ENCODE data around the gene HCFC1R1. TPM values are rescaled to one million over a fixed set of nuclear protein-coding genes. Genes with fewer than 3 reads are reported as not detected.

The HCFC1R1 gene
- polyA plus RNA-seq, 1 of the 3 experiments (the other 2 are of a cell fraction): 54.9 TPM

DNA sequence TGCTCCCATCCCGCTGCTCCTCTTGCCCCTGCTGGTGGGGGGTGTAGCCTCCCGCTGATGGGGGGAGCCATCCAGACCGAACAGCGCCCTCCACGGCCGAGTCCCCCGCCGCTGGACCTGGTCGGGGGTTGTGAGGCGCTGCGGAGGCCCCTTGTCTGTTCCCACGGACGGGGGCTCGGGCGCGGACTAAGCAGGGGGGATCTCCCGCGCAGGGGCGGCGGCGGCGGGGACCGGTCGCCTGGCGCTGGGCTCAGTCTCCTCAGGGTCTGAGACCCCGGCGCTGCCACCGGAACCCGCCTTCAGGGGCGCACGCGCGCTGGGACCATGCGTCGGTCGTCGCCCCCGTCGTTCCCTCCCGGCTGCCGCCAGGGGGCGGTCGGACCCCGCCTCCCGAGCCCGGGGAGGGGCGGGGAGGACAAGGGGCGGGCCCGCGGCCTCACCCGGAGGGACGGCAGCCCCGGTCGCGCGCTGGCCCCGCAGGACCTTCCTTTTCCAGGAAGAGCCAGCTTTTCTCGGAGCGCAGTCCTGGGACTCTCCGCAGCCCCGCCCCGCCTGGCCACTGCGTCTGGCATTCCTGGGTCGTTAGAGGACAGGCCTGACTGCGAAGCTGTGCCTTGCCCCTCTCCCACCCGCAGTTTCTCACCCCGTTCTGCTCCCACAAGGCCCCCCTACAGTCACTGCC, 35.4 kb upstream of the HCFC1R1 start:
- ChIA-PET CTCF (interaction anchor here (0.6 to 4.1 kb wide), 50 partner anchors 8 to 145 kb away, joined by 3 to 63 read pairs (median 6); partner anchors contain the start of genes CLDN6, HCFC1R1, MMP25 and OR1F1), POLR2A (interaction anchor here (0.5 to 2.0 kb wide), 4 partner anchors 11 to 840 kb away, joined by 3 to 6 read pairs (median 4); no protein-coding TSS in a partner anchor)
- Histone ChIP-seq H2AFZ (ENCODE audit: low read depth) (peak overlapping the region; percentile 95), H3K36me3 (replicated peaks in 1 of 2; ENCODE audit: control insufficient read depth in 1 of 2, insufficient read depth in 2 of 2, low read length in 1 of 2) (no peaks in the 10 kb centered on the region), H3K9me3 (no peaks in the 10 kb centered on the region), H3K4me2 (peak overlapping the region; percentile 99), H3K4me3 (ENCODE audit: low read depth in 2 of 2, low read length in 1 of 2) (peak overlapping the region; percentile 70 to 87), H3K4me1 (ENCODE audit: control insufficient read depth in 1 of 2, insufficient read depth in 2 of 2, low read depth in 1 of 2, low read length in 1 of 2) (peaks cover 0 to 12% of the 10 kb centered on the region in 2 experiments; a peak in 1 of 4 replicates), H3K27me3 (ENCODE audit: insufficient read depth) (no peaks in the 10 kb centered on the region), H4K20me1 (ENCODE audit: insufficient read depth) (no peaks in the 10 kb centered on the region), H3K27ac (ENCODE audit: low read depth in 2 of 2, low read length in 1 of 2) (peak overlapping the region; percentile 53 to 72), H3K9me2 (no peaks in the 10 kb centered on the region), H3K9ac (peak overlapping the region; percentile 84), H3K79me2 (ENCODE audit: insufficient read depth) (no peaks in the 10 kb centered on the region), H3F3A (replicated peaks; ENCODE audit: insufficient read depth) (no peaks in the 10 kb centered on the region)
- TF ChIP-seq SIN3A (IDR thresholded peaks at IDR 0.05; ENCODE audit: borderline replicate concordance, low read depth, low read length): peak; percentile 64; the same call in 1 of the 2 replicates
- peak; percentile 73 for TF ChIP-seq NRF1 (IDR thresholded peaks at IDR 0.05; ENCODE audit: low read depth, low read length)
- TF ChIP-seq TAF1 (IDR thresholded peaks at IDR 0.05; ENCODE audit: borderline replicate concordance, low read depth, low read length): peak; percentile 50; the same call in 1 of the 2 replicates
- TF ChIP-seq, protein P1, sequence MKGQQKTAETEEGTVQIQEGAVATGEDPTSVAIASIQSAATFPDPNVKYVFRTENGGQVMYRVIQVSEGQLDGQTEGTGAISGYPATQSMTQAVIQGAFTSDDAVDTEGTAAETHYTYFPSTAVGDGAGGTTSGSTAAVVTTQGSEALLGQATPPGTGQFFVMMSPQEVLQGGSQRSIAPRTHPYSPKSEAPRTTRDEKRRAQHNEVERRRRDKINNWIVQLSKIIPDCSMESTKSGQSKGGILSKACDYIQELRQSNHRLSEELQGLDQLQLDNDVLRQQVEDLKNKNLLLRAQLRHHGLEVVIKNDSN (IDR thresholded peaks at IDR 0.05; ENCODE audit: borderline replicate concordance, low read depth): no peak
- TF ChIP-seq, protein P2, sequence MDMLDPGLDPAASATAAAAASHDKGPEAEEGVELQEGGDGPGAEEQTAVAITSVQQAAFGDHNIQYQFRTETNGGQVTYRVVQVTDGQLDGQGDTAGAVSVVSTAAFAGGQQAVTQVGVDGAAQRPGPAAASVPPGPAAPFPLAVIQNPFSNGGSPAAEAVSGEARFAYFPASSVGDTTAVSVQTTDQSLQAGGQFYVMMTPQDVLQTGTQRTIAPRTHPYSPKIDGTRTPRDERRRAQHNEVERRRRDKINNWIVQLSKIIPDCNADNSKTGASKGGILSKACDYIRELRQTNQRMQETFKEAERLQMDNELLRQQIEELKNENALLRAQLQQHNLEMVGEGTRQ (IDR thresholded peaks at IDR 0.05; ENCODE audit: borderline replicate concordance, low read depth, low read length): no peak
- TF ChIP-seq, protein P3, sequence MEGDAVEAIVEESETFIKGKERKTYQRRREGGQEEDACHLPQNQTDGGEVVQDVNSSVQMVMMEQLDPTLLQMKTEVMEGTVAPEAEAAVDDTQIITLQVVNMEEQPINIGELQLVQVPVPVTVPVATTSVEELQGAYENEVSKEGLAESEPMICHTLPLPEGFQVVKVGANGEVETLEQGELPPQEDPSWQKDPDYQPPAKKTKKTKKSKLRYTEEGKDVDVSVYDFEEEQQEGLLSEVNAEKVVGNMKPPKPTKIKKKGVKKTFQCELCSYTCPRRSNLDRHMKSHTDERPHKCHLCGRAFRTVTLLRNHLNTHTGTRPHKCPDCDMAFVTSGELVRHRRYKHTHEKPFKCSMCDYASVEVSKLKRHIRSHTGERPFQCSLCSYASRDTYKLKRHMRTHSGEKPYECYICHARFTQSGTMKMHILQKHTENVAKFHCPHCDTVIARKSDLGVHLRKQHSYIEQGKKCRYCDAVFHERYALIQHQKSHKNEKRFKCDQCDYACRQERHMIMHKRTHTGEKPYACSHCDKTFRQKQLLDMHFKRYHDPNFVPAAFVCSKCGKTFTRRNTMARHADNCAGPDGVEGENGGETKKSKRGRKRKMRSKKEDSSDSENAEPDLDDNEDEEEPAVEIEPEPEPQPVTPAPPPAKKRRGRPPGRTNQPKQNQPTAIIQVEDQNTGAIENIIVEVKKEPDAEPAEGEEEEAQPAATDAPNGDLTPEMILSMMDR (IDR thresholded peaks at IDR 0.05): peak; percentile 63
- peak; percentile 9 for TF ChIP-seq CHD2 (IDR thresholded peaks at IDR 0.05; ENCODE audit: low read length, partially characterized antibody)
- 0 out of 2 replicates have a peak, but pooled peaks have one; percentile 45 for TF ChIP-seq POLR2AphosphoS5 (IDR thresholded peaks at IDR 0.05; ENCODE audit: low read depth, low read length)
- TF ChIP-seq RXRA (IDR thresholded peaks at IDR 0.05; ENCODE audit: borderline replicate concordance, low read depth): no peak
- no peak for TF ChIP-seq RCOR1 (IDR thresholded peaks at IDR 0.05; ENCODE audit: low read length)
- no peak for TF ChIP-seq JUND (IDR thresholded peaks at IDR 0.05)
- TF ChIP-seq RAD21 (IDR thresholded peaks at IDR 0.05; ENCODE audit: low read length): peak; percentile 81
- no peak for TF ChIP-seq FOXM1 (IDR thresholded peaks at IDR 0.05; ENCODE audit: low read depth)
- TF ChIP-seq MXI1 (IDR thresholded peaks at IDR 0.05; ENCODE audit: low read depth, low read length): peak; percentile 65
- TF ChIP-seq GATA2 (CRISPR knock-in tag; IDR thresholded peaks at IDR 0.05): no peak
- peak; percentile 74 for TF ChIP-seq SMC3 (IDR thresholded peaks at IDR 0.05; ENCODE audit: low read depth, low read length)
- 4% methylated on average over 11 of the region's 67 CpGs for WGBS (ENCODE audit: low lambda C conversion rate)
- DNase-seq: peak; percentile 99
